GM18858 (cell line): ENCODE measurements around the gene DEFB128.
"Not testable (repeated sequence)": the region's sequence is repeated elsewhere in the genome, so short reads cannot be mapped to it uniquely, and the experiment has no call there.

Source experiments
- ATAC-seq: cut with Tn5 transposase; IDR thresholded peaks from one replicate; pipeline ENCODE4 v1.9.1; 2021; ENCODE audit not compliant: unreplicated experiment

DEFB128 gene

GRCh38 chr20:189611-190010, at the start of gene DEFB128:
DEFB128 (minus strand) TSS chr20:189711; CDS start chr20:189623, 88 bp downstream.
- ATAC-seq: no peak

GRCh38 chr20:237929-238328, 48.4 kb upstream of the DEFB128 start:
- ATAC-seq: no peak

- ATAC-seq: no peak
These were observed 48.0 kb upstream of the DEFB128 start for GRCh38 chr20:237489-237888.

GRCh38 chr20:235891-236290, 46.4 kb upstream of the DEFB128 start:
- ATAC-seq: no peak

GRCh38 chr20:227439-228105, 38.1 kb upstream of the DEFB128 start:
- ATAC-seq: no peak

GRCh38 chr20:226958-227357, 37.4 kb upstream of the DEFB128 start, which contains the start of gene DEFB129:
DEFB129 (plus strand) TSS chr20:227258; CDS start chr20:227289, 31 bp downstream.
- ATAC-seq: no peak

- ATAC-seq: not testable (repeated sequence)
These were observed 36.4 kb upstream of the DEFB128 start for GRCh38 chr20:225879-226278.

- ATAC-seq: no peak
These were observed 31.8 kb upstream of the DEFB128 start for GRCh38 chr20:221258-221830.

GRCh38 chr20:219290-220115, 30.0 kb upstream of the DEFB128 start:
- ATAC-seq: no peak

- ATAC-seq: no peak
These were observed 27.8 kb upstream of the DEFB128 start for GRCh38 chr20:217266-217665.

GRCh38 chr20:215796-216195, 26.3 kb upstream of the DEFB128 start:
- no peak for ATAC-seq

GRCh38 chr20:214383-214782, 24.9 kb upstream of the DEFB128 start:
- no peak for ATAC-seq

GRCh38 chr20:210809-211502, 21.4 kb upstream of the DEFB128 start:
- ATAC-seq: no peak

GRCh38 chr20:208942-209566, 19.5 kb upstream of the DEFB128 start:
- ATAC-seq: no peak

- not testable (repeated sequence) for ATAC-seq
These were observed 14.1 kb upstream of the DEFB128 start for GRCh38 chr20:203630-204029.

GRCh38 chr20:199996-200395, 10.5 kb upstream of the DEFB128 start:
- no peak for ATAC-seq

GRCh38 chr20:198225-198624, 8.7 kb upstream of the DEFB128 start:
- no peak for ATAC-seq

GRCh38 chr20:187733-188132, 1.8 kb downstream of the DEFB128 start:
- ATAC-seq: no peak

- ATAC-seq: no peak
These were observed 5.2 kb downstream of the DEFB128 start for GRCh38 chr20:184288-184687.

GRCh38 chr20:168876-169275, 20.6 kb downstream of the DEFB128 start:
- no peak for ATAC-seq

GRCh38 chr20:164618-165017, 24.9 kb downstream of the DEFB128 start:
- ATAC-seq: no peak
